DOHH2 (cell line): ENCODE data around the gene BCAS1.

Source experiments
- EZH2phosphoT487 ChIP-seq: fragments of 200-600 bp; sonication (generic); IDR thresholded peaks from 2 replicates; pipeline ENCODE4 v1.6.1; 2017; ENCODE audit warnings: borderline replicate concordance, mild to moderate bottlenecking, antibody characterized with exemption, low read length, moderate library complexity, mixed read lengths
- TF ChIP-seq, protein P1 (sequence below): fragments of 200-600 bp; sonication (generic); IDR thresholded peaks from one replicate; pipeline ENCODE4 v1.5.1; 2014; ENCODE audit warnings: antibody characterized with exemption, mild to moderate bottlenecking, low read depth, low read length; ENCODE audit not compliant: poor library complexity, severe bottlenecking

DNA sequence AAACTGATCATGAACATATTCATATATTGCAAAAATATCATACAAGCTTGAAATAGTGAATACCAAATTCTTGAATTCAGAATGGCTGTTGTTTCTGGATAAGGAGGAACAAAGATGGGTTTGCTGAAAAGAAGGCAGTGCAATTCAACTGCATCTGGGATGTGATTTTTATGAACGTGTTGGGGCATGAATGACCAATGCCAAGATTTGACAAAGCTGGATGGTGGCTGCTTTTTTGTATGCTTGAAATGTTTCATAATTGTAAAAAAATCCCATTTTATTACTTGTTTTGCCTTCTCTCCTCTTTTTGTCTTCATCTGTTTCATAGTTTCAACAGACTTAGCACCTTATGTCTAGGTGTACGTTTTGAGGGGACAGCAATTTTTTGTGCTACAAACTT lies 36.8 kb upstream of the BCAS1 start:
- TF ChIP-seq, protein P1, sequence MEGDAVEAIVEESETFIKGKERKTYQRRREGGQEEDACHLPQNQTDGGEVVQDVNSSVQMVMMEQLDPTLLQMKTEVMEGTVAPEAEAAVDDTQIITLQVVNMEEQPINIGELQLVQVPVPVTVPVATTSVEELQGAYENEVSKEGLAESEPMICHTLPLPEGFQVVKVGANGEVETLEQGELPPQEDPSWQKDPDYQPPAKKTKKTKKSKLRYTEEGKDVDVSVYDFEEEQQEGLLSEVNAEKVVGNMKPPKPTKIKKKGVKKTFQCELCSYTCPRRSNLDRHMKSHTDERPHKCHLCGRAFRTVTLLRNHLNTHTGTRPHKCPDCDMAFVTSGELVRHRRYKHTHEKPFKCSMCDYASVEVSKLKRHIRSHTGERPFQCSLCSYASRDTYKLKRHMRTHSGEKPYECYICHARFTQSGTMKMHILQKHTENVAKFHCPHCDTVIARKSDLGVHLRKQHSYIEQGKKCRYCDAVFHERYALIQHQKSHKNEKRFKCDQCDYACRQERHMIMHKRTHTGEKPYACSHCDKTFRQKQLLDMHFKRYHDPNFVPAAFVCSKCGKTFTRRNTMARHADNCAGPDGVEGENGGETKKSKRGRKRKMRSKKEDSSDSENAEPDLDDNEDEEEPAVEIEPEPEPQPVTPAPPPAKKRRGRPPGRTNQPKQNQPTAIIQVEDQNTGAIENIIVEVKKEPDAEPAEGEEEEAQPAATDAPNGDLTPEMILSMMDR = no peak
- no peak for TF ChIP-seq EZH2phosphoT487
